HL-60/S4 treated with retinoic acid at 250 ng/mL for 4 days and 3 days (cell line): ENCODE results near the gene COL25A1.

Source experiments
- in situ Hi-C: fragments of 300-500 bp; cut with MboI; formaldehyde crosslinking; loops from 2 replicates; pipeline ENCODE4 v1.7.0; 2022; ENCODE audit warnings: low sequenced_read_pairs

COL25A1 gene

DNA sequence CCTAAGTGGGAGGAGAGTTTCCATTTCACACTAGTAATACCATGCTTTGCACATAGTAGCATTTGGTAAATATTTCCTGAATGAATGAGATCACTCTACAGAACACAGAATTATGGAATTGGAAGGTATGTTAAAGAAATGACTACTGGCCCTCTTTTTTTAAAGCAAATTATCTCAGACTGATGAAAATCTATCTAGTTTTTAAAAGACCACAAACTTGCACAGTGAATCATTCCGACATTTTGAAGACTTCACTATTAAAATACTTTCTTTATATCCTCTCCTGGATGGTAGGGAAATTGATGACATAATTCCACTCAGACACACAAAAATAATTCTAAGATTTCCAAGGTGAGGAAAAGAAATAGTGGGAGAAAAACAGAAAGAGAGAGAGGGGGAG is 471.2 kb downstream of the COL25A1 start:
- in situ Hi-C loops, result no loop called here

DNA sequence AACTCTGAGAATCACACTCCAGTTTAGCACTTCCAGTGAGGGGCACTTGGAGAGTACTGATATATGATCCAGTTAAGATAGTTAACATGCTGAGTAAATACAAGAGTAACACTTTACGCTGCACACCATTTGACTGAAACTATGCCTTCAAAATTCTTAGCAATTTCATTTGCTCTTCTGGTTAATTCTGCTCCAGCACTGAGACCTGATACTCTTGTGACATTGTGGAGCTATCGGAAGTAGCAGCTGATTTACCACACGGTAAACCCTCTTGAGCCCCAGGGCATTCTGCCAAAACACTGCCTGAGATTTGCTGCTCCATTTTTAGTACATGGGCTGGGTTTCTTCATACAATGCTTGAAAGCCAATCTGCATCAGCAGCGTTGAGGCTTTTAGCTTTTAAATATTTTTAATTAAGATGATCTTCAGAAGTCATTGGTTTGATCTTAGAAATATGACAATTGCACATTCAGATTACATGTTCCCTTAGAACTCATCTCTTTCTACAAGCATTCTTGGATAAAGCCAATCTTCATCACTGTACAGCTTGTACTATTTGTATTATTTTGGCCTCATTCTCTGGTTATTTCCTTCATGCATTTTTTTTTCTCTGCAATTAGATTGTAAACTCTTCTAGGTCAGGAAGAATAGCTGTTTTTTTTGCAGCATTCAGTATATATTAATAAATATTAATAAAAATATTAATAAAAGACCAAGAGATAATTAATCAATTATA is 471.8 kb downstream of the COL25A1 start:
- in situ Hi-C loops, result no loop called here

DNA sequence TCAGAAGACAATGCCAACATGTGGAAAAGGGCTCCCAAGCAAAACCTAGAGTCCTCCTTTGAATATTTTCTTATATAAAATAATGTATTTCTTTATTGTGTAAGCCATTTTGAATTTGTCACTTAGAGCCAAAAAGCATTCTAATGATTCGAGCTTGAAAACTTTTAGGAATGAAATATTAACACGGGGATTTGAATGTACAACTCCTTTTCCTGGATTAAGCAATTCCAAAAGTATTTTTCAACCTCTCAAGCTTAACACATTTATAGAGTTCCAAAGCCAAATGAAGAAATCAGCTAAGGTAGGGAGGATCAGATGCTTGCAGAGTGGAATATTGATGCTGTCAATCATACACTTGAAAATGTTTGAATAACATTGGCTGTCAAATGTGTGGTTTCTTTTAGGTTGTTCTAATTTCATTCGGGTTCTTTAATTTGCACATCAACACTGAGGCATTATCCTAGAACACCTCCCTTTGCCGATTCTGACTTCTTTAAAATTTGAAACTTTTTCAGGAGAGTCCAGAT is 472.4 kb downstream of the COL25A1 start:
- in situ Hi-C loops, result no loop called here

DNA sequence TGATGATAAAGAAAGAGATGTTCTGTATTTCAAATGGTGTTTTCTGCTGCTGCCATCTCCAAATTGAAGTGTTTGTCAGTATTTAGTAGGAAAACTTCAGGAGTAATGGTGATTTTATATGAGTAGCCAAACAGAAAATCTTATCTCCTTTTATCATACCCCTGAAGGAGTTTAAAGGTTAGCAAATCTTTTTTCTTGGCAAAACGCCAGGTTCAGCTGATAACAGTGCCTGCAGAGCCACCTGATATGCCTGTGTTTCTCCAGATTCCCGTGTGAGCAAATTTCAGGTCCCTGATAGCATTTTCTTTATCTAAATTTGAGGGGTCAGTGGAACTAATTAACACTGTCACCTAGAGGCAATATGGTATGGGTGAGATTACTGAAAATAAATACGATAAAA is 473.8 kb downstream of the COL25A1 start:
- in situ Hi-C loops, result no loop called here

DNA sequence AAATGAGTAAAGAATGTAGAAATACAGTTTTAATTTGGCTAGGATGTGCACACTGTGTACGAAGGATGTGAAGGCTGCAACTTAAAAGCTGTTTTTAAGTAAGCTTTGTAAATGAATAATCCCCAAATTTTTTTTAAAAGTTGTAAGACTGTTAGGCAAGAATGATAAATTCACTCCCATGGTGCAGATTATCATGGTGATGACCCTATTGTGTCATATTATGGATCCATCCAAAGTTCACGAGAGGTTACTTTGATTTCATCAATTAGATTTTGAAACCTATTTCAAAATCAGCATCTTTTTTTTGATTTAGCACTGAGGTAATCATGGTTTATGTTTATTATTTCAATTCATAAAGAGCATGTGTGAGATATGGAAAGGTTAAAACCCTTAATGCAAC is 476.7 kb downstream of the COL25A1 start:
- in situ Hi-C loops, result no loop called here

DNA sequence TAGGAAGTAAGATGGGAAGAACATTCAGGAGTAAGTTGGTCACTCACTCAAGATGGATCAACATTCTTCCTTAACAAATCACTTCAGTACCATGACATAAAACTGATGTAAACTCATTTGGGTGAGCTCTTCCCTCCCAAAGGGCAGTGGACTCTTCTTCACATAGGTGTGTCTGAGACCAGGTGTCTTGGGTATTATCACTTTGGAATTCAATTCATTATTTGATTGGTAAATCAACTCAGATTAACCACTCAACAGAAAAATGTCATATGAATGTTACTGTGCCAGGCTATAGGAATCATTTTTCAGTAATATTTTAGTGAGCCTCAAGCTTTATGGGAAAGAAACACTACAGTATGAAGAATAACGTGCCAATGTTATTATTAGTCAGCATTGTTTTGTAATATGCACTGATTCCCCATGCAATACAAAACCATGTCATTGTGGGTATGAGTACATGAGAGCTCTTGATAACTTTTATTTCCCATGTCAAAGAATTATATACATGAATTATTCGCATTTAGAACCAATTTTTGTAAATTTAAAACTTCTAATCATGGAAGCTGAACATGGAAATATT is 481.0 kb downstream of the COL25A1 start:
- in situ Hi-C loops, result no loop called here

DNA sequence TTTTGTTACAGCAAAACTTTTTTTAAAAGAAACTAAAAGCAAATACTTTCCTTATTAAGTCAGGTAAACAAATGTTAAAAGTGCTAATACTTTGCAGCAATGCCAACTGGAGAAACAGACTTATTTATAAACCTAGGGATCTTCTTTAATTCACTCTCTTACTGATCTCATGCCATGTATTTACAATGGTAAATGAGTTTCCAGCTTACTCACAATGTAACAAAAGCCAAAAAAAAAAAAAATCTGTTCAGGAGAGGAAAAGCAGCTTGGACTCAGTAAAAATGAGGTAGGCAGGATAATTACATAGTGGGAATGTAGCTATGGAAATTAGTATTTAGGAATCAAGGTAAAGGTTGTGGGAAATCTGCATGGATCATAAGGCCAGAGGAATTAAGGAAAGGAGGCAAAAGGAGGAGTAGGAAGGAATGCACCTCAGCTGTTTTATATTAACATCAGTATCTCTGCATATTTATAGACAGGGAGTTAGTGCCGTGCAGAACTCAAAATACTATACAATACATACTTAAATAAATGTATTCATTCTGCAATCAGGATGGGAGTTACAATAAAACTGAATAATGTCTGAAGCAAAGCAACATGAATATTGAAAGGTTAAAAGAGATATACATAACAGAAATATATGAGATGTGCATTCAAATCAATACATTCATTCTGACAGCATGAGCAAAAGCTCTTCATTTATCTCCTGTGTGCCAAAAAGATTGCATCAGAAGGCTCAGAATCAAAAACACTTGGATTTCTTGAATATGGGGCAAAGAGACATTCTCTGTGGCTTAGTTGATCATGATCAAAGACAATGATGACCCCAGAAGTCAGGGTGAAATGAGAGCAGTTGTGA is 481.7 kb downstream of the COL25A1 start:
- in situ Hi-C loops, result no loop called here

DNA sequence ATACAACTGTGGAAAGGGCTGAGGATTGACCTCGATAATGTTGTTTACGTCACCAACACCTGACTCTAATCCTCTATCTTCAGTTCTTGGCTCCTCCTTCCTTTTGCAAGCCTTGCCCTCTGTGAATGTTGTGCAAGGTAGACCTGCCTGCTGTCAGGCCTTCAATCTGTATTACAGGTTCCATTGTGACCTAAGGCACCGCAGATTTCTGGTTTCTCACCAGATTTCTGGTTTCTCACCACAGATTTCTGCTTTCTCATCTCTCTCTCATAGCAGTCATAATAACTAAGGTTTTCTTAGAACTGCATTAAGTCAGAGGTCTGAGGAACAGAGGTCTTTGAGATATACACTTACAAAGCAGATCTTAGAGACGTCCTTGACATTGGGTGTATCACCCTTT is 488.1 kb downstream of the COL25A1 start:
- in situ Hi-C loops, result no loop called here

DNA sequence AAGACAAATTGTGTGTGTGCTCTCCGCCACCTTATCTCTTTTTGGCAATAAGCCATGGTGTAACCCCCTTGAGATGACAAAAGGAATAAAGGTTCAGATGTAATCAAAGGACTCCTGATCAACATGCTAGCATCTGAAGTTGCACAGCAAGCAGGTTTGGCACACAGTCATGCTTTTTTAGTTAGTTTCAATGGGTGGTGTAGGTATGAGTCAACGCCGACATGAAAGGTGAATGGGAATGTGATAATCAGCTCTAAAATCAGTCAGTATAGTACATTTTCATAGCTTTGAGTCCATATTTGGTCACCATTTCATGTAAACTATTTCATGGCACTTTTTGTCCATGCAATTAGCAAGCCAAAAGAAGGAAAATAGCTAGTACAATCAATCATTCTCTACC is 489.2 kb downstream of the COL25A1 start:
- in situ Hi-C loops, result no loop called here

DNA sequence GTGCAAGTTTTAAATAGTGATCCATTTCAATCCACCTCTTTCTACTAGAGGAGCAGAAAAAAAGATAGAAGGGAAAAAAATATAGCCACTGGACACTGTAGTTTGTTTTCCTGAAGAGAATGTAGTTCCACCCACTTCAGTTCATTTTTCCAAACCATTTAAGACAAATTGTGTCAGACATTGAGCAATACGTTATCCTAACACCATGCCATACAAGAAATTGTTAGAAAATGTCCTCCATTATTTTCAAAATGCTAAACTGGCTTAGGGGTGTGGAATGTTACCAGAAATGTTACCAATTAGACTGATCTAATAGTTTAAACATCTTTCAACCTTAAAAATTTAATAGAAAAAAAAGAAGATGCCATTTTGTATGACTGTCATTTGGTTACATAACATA is 491.0 kb downstream of the COL25A1 start:
- in situ Hi-C loops, result no loop called here

DNA sequence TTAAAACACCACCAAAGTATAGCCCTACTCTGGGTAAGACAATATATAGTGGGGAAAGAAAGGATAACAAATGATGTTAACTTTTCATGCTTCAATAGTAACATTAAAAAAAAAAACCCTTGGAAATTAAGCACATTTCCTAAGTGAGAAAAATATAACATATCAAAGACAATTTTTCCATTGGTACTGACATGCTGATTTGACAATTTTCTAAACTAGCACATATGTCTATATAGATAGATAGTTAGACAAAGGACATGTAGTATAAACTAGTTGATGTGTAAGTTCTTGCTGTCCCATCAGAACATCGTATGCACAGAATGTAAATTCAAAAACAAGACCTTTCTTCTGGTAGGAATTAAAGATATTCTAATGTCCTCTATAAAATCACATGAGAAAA is 492.4 kb downstream of the COL25A1 start:
- in situ Hi-C loops, result no loop called here

DNA sequence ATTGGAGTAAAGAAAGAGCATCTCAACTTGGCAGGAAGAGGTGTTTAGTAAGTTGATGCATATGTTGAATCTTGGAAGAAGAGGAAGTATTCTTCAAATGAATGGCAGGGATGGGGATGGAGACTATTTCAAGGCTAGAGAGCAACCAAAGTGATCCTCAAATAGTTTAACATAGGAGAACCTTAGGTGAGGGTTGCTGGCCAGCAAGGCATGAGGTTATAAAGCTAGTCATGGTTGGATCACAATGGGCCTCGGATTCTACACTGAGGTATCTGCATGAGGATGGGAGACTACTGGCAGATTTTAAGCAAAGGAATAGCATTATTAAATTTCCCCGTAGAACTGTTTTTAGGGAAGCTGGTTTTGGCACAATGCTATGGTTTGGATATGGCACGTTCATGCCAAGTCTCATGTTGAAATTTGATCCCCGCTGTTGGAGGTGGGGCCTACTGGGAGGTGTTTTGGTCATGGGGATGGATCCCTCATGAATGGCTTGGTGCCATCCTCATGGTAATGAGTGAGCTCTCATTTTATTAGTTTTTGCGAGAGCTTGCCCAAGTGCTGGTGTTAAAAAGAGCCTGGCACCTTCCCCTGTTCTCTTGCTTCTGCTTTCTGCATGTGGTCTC is 497.7 kb downstream of the COL25A1 start:
- in situ Hi-C loops, result no loop called here

DNA sequence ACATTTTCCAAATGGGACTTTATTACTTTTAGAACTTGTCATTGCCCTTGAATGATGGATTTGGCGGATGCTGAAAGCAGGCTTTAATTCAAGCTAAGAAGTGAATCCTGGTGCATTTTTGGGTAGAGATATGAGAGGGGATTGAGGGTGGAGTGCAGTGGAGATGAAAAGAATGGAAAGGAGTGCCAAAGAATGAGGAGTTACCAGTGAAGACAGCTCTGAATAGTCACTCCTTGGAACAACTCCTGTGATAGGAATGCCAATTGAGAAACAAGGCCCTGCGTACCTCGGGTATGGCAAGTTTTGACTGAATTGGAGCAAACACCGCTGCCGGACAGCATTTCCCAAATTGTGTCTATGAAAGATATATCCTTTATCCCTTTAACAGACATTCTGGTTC is 503.2 kb downstream of the COL25A1 start:
- in situ Hi-C loops, result no loop called here

DNA sequence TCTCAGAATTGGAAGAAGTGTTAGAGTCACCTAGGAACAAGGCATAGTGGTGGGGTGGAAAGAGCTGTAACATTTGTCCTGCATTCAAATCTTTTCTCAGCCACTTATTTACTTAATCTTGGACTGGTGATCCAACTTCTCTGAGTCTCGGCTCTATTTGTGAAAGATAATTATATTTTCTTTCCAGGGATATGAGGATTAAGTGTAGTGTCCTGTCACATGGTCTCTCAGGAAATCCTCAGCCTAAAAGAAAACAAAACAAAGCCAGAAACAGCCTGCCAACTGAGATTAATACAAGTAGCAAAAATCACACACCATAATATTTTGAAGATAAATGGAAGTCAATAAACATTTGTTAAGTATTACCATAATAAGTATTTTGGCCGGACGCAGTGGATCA is 506.3 kb downstream of the COL25A1 start:
- in situ Hi-C loops, result no loop called here

DNA sequence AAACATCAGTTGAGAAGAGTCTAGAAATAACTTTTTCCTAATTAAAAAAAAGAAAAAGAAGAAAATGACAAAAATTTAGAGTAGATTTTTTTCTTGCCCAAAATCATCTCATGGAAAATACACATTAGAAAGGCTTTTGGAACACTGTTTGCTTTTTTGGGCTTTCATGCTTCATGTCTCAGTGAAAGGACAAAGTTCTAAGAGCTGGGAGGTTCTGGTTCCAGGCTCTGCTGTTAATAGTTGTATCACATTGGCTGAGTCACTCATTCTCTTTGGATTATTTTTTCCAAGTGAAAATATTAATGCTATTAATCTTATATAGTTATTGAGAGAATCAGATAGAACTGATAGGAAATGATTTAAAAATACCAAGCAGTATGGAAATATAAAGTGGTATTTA is 506.7 kb downstream of the COL25A1 start:
- in situ Hi-C loops, result no loop called here

DNA sequence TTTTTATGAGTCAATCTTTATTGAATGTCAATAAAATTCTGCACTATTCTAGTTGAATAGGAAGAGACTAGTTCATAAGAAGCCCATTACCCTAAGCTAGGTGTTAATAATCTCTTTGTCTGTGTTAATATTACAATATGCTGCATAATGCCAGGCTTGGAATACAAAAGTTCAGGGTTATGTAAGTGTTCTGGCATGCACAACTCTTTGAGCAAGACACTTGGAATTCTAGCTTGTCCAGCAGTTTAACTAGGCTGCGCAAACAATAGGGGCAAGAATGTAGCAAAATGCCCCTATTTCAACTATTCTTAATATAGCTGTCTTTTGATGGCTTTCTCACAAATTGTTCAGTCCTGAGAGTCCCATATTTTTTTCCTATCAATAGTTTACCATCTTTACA is 508.3 kb downstream of the COL25A1 start:
- in situ Hi-C loops, result no loop called here

DNA sequence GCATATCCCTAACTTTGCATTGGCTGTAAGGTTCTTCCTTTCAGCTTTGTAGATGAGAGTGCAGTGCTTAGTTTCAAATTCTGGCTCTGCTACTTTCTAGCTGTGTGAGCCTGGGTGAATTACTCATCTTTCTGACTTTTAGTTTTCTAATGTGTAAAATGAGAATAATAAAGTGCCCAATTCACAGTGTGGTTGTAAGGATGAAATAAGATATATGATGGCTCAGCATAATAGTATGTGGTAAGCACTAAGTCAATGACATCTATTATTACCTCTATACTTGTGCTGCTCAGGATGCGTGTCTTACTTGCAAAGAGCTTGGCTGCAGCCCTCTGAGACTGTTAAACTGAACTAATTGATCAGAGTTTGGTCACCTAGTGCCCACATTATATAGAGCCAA is 509.0 kb downstream of the COL25A1 start:
- in situ Hi-C loops, result no loop called here

DNA sequence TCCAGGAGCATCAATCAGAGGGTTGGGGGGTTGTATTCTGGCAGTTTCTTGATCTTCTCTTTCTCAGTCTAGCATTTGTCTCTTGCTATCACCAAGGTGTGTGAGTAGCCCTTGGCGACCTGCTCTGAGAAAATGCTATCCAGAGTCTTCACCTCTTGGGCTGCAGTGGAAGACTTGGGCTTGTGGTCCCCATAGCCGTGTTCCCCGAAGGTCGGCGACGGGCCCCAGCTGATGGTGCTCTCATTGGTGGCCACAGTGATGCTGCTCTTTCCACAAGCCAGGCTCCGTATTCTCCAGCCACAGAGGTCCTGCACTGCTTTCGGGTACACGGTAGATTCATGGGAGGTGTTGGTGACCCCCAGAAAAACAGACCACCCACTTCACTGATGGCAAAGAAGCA is 513.7 kb downstream of the COL25A1 start:
- in situ Hi-C loops, result no loop called here

DNA sequence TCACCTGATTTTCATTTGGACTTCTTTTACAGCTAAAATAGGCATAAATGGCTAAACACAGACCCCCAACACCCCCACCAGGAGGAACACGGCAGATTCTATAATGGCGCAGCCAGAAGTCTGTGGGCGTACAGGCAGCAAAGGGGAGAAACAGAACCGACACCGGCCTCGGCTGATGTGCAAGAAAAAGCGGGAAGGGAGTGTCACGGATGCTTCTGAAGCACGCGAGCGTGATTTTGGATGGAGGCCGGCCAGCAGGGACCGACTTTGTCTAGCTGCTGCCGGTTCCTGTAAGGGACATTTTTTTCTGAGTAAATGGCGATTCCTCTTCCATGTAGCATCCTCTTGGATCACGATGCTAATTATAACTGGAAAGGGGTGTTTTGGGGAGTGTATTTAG is 514.7 kb downstream of the COL25A1 start:
- in situ Hi-C loops, result no loop called here

DNA sequence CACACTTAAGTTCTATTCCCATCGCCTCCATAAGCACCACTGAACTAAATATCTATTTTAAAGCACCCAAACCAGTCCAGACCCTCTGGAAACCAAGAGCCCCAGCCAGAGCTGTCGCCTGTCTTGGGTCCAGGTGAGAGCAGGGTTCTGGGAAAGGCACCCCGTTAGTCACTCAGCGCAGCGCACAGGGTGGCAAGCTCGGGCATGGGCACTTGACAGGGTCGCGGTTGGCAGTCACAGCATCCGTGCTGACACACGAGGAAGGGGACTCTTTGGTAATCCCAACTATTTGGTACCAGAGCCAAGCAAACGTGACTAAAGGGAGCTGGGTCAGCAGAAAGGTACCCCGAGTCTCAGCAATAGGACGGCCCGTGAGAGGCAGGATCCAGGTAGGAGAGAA is 515.4 kb downstream of the COL25A1 start:
- in situ Hi-C loops, result no loop called here

DNA sequence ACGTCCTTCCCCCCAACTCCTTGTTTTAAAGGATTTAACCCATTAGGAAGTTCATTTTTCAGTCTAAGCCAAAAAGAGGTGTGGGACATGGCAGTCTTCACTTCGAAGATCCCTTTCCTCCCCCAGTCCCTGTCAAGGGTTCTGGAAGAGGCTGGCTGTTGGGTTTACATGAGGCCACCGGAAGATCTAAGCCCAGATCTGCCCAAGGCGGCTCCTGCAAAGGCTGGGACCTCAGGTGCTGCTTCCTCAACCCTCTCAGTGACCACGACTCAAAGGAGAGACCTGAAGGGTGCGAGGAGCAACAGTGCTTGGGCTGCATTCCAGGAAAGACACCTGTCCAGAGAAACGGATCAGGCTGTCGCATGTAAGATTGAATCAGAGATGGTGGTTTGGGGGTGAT is 516.1 kb downstream of the COL25A1 start:
- in situ Hi-C loops, result no loop called here
